NCI-H2227 treated with DMSO at 0.1 percent for 48 hours (cell line): ENCODE results near the gene MYT1.

Experiments
- DNase-seq: peaks from one replicate; lab custom pipeline; 2025; lab: John Stamatoyannopoulos, UW

MYT1 gene

DNA sequence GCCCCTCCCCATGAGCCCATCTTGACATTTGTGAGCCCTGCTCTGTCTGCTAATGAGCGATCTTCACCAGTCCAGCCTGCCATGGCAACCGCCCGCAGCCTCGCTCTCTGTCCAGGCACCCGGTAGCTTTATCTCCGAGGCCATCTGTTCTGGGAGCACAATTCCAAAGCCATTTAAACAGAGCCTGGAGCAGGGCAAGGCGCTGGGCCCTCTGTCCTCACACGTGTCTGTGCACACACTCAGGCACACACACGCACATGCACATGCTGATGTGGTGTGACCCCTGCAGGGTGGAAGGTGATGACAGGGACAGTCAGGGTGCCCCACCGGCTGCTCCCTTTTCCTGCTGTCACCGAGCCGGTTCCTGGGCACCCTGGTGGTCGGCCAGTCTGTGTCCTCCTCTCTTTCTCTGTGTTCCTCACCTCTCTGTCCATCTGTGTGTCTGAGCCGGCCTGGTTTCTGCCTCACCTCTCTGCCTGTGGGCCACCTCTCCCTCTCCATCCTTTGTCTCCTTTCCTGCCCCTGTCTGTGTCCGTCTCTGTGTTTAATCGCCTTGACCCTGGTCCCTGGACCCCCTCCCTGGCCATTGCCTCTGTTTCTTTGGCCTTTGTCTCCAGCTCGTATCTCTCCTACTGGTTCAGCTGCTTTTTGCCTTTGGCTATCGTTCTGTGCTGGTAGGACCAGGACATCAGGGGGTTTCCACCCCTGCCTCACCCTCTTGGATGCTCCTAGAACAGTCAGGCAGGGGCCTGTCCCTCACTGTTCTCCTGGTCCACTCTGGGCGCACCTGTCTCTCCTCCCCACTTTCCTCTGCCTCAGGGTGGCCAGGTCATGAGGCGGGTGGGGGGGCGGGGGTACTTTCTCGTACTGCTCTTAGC is 8.8 kb upstream of the MYT1 start:
- no peak for DNase-seq

DNA sequence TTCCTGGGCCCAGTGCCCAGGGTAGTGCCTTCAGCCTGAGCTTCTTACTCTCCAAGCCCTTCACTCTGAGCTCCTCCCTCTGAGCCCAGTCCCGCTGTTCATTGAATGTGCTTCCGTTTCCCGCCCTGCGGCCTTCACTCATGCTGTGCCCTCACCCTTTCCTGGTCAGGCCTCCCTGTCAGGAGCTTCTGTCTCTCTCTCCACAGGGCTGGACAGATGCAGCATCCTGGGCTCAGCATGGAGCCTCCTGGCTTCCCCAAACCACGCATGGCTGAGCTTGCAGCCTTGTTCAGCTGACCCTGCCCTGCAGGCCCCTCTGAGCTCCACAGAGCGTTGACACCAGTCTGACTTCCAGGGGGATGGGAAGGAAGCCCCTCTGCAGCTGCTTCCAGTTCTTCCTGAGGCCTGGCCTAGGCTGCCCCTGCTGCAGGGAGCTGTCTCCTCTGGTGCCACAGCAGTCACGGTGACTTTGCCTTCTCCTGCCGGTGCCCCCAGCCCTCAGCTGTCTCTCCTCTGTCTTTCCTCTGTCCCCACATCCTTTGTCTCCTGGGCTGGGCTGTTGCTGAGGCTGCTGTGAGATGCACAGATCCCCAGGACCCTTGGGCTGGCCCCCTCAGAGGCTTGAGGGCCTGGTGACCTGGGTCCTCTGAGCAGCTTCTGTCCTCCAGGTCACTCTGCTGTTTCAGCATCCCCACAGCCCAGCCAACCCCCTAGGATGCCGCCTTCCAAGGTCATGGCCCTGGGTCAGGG is 7.9 kb upstream of the MYT1 start:
- peak; percentile 15 for DNase-seq

DNA sequence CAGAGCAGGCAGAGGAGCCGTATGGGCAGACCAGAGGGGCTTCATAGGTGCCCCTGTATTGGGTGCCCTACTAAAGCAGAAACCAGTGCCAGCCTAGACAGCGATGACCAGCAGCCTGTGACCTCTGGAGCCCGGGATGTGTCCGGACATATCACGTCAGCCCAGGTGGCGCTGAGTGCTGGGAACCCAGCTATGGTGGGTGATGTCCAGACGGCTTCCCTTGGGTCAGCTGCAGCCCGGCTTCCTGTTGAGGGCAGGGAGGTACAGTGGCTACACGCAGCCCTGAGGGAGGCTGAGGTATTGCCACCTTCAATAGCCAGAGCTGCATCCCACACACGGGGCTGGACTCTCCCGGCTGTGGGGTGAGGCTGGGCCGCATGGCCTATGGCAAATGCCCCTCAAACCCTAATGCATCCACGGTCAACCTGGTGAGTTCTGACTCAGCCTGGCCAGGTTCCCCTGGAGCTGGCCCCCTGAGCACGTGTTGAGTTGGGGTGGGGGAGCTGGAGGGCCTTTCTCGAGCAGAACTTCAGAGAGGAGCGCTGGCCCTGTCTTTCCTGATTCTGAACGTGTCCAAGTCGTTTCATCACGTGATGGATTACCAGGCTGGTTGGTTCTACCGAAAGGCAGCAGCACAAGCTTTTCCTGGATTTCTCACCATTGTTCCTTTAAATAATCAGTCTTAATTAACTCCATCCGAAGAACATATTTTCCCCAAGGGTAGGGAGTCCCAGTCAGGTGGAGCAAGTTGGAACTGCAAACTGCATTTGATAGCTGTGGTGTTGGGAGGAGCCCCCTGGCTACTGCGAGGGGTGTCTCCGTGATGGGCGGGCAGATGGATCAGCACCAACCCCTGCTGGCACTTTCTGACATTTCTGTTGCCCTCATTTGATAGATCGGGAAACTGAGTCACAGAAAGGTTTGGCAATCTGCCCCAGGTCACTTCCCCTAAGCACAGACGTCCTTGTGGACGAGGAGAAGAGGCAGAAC is 7.1 kb upstream of the MYT1 start:
- no peak for DNase-seq

DNA sequence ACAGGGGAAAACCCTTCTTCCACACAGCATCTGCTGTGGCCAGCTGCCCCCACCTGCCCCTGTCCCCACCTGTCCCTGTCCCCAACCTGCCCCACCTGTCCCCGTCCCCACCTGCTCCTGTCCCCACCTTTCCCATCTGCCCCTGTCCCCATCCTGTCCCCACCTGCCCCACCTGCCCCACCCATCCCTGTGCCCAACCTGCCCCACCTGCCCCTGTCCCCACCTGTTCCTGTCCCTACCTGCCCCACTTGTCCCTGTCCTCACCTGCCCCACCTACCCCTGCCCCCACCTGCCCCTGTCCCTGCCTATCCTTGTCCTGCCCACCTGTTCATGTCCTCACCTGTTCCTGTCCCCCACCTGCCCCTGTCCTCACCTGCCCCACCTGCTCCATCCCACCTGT is 6.4 kb upstream of the MYT1 start:
- no peak for DNase-seq

DNA sequence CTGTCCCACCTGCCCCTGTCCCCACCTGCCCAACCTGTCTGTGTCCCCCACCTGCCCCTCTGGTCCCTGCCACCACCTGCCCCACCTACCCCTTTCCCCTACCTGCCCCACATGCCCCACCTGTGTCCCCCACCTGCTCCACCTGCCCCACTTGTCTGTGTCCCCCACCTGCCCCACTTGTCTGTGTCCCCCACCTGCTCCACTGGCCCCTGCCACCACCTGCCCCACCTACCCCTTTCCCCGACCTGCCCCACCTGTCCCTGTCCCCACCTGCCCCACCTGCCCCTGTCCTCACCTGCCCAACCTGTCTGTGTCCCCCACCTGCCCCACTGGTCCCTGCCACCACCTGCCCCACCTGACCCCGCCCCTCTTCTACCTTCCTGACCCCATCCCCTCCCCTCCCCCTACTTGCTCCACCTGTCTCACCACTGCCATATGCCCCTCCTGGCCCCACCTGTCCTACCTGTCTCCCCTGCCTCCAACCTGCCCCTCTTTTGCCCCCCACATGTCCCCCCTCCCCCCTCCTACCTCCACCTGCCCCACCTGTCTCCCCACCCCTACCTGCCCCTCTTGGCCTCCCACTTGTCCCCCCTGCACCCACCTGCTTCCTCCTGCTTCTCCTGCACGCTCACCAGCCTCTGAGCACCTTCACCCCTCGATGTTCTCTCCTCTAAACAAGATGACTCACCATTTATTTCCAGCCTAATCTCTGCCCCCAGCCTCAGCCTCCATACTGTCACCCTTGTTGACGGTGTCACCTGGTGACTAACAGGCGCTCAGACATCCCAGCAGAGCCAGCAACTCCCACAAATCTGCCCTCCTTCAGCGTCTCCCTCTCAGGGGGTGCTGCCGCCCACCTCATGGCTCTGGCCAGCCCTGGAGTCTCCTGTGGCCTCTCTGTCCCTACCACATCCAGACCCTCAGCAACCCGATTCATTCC is 5.6 kb upstream of the MYT1 start:
- no peak for DNase-seq

DNA sequence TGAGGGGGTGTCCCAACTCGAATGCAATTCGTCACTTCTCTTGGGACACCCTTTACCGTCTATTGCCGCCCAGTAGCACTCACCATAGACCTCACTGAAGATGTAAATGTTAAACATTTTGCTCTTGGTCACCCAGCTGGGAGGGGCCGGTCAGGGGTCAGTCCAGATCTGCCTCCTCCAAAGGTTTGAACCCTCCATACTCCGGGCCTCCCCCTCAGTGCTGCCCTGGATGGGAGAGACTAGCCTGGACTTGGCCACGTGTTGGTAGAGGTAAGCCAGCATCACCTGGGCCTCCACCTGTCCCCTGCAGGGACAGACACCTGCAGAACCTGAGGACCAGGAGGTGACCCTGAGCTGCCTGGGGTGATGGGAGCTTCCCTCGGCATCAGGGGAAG is 5.0 kb upstream of the MYT1 start:
- no peak for DNase-seq

DNA sequence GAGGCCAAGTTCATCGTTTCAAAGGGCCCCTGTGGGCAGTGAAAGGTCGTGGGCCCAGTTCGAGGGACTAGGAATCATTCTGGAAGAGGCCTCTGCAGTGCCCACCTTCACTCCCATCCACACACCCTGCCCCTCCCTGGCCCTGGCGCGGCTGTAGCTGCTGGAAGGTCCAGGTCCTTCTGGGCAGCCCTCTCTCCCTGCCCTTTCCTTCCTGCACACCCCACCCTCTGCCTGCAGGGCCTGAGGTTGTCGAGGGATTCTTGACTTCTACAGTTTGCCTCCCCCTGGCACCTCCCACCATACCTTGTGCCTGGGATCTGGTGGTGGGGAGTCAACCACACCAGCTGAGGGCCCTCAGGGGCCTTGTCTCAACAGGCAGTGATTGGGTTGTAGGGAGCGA is 4.5 kb upstream of the MYT1 start:
- DNase-seq, result no peak

DNA sequence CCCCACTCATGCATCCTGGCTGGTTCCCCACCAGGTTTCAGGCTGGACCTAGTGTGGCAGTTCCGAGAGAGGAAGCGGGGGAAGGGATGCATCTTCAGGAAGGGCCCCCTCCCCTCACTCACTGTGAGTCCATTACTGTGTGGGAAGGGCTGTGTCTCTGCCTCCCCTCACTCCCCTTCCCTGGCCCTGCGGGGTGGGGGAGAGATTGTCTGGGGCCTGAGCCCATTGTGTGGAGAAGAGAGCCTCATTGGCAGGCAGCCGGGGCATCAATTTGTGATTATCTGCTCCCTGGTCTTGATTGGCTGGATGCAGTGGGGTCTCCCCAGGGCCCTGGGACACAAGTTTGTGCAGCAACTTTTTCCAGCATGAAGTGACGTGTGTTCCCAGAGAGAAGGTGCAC is 4.1 kb upstream of the MYT1 start:
- DNase-seq, result no peak

DNA sequence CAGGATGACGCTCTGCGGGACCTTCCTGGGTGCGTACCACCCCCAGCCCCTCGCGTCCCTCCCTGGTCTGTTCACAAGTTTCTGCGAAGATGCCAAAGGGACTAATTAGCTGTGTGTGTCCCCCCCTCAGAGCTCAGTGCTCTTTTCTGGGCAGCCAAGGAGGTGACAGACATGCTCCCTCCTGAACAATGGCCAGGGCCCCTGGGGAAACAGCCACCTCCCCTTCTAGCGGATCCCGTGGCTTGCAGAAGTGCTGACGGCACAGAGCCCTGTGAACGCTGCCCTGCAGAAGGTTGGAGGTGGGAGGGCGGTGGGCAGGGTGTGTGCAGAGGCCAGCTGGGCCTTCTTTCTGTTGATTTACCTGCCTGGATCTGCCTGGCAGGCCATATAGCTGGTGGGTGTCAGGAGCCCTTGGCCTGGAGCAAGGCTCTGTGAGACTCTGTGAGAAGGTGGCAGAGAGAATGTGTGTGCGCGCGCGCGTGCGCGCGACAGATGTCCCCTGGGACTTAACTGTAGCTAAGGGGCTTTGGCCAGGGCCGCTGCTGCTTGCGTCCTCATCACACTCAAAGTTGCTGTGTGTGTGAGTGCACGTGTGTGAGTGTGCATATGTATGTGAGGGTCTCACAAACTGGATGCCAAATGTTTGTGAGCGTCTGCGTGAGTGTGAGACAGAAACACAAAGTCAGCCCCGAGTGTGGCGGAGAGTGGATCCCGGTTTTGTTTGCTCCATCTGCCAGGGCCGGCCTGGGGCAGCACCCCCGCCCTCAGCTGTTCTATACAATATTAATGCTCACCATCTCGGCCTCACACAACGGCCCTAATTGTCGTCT is 3.5 kb upstream of the MYT1 start:
- DNase-seq, result no peak

DNA sequence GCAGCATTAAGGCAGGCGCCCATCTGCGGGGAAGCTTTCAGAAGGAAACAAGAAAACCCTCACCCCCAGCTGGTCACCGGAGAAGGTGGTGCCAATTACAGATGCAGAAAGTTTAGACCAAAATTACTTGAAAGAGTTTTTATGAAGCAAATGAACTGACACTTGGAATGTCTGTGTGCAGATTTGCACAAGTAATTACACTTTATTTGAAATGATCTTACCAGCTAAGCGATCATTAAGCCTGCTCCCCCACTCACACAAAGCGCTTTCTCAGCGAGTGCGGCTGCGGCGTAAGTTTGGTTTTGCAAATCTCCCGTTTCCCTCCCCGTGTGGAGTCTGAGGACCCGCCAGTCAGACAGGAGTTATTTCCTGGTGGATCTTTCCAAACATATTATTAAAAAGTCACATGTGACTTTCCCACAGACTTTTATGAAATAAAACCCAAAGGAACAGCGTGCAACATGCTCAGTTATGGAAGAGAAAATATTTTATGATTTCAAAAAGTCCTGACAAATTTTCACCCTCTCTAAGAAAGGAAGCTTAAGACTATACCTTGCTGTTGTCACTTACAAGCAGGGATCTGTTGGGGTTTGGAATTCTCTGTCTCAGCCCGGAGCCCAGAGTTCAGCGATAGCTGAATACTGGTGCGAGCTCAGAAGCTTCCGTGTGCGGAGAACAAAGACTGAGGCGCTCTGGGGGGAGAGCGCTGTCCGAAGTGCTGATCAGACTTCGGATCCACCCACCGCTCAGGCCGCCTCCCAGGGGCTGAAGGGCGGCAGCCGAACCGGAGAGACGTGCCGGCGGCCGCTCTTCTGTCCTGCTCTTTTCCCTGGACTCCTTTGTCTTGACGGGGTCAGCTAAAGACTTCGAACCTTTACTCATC is 2.7 kb upstream of the MYT1 start:
- DNase-seq, result peak; percentile 69

DNA sequence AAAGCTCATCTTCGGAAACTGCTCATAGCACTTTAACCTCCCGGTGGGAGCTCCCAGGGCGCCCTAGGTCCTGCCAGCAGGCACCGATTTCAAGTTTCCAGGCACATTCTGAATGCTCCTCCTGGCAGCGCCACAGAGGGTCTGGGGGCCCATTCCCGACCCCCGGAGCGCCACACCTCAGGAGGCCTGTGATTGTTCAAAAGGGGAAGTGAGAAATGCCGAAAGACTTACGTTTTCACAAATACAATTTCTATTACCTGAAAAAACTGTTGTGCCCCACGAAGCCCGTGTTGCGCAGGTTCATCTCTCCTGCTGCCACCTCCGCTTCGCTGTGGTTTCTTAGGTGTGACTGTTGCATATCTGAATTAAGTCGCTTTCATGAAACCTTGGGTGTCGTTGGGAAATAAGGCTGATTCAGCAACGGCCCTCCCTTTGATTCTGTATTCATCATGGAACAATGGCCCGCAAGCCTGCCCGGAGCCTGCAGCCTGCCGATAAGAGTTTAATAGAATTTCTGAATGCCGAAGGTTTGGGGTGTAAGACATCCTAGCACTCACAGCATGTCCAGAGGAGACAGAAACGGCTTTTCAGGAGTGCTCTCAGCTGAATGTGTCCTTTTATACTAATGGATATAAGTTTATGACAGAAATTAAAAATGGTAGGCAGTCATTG is 1.9 kb upstream of the MYT1 start:
- no peak for DNase-seq

DNA sequence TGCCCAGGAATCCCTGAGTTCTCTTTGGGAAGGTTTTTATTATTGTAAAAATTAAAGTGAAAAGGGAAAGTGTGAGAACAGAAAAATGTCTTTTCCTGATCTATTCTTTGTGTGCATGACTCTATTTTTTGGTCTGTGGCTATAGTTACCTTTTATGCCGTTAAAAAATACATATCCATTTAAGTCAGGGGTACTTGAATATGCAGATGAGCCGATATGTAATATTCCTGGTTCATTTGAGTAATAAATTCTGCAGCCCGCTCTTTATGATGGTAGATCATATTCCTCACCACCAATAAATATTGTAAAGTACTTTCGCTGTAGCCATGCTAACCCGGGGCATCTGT is 503 bp upstream of the MYT1 start:
- no peak for DNase-seq

DNA sequence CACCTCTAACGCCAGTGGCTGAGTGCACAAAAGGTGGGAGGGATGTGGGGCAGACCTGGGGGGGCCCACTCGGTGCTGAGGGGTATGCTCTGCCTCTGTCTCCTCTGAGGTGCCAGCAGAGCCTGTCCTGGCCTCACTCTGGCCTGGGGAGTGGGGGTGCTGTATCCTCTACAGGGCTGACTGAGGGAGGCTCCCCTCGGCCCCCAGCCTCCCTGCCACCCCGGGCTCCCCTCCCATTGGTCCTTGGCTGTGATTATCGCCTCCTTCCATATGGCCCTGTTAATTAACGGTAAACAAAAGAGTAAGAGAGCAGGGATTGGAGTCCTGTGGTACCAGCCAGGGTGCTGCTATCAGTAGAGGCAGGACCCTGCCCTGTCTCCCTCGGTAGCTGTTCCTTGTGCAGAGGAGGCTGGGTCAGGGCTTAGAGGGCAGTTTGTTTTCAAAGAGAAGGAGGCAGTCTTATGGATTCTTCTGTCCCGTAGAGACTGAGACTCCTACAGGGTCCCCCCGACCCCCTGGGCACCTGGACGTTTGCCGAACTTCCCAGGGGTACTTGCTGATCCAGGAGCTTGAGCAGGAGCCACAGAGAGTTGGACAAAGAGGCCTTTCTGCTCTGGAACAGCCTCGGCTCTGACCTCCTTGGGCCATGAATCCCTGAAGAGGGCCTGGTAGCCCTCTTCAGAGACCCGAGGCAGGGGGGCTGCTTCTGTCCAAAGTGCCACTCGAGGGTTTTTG is 1.8 kb downstream of the MYT1 start:
- no peak for DNase-seq

DNA sequence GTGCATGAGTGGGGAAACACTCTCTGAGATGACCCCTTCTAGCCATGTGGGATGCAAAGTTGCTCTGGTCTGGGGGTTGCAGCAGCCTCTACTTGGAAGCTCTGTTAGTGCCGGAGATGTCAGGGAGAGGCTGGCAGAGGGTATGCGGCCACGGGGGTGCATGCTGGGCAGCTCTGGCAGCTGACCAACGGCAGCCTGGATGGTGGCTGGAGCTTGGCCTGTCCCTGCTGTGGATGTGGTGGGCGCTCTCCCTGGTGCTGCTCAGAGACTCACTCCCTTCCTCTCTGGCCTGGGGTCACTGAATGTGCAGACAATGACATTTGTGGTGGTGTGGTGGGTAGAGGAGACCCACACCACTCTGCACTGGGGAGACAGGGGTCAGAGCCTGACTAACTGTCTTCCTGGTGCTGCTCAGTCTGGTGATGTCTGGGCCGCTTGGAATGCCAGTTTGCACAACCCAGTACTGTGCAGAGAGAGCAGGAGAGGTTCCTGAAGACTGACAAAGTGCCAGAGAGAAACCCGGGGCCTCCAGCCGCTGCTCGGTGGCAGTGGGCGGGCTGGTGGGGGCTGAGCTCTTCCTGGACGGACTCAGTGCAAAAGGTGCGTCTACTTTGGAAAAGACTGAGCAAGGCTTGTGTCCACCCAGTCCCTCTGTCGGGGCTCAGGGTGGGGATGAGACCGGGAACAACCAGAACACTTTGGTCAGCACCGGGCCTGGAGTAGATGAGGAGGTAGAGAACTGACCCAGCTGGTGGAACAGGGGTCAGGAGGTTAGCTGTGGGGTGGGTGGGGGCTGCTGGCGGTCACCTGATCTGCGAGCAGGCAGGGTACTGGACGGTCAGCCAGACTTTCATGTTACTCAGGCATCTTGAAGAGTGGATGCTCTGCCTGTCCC is 2.7 kb downstream of the MYT1 start:
- DNase-seq, result no peak

DNA sequence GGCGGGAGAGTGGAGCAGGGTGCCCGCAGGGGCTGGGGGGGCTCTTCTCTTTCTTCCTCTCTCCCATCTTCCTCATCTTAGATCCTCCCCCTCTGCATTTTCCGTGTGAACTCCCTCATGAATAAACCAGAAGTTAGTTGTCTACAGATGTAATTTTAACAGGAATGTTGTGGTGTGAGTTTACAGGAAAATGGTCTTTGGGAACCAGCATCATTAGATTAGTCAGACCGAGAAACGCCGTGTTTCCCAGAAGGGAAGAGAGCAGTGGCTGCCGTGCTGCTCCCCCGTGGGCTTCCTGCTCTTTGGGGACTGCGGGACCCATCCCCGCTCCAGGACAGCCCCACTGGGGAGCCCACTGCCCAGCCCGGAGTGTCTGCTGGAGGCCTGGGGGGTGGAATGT is 3.4 kb downstream of the MYT1 start:
- DNase-seq, result no peak

DNA sequence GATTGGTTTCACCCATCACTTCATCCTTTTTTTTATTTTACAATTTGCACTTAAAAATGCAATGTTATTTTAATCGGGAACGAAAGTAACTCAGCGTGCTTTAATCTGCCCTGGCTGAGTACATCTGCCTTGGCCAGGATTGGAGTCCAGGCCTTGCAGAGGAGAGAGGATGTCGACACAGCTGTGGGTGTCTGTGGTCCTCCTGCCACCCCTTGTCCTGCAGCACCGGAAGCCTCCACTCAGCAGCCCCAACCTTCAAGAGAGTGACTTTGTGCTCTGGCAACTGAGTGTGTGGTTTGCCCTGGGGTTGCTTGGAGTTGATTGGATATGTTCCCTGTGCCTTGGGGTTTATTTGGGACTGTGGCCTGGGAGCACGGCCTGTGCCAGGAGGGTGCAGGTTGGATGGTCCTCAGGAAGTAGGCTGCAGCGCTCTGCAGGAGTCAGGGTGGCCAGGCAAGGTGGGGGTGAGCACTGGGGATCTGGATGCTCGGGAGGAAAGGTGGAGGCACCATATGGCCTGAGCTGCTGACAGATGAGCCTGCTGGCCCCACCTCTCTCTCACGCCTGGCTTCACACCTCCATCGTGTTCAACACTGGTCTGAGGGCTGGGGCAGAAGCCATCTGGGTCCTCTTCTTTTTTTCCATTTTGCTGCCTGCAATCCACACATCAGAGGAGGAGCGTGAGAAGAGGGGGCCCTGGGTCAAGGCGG is 4.3 kb downstream of the MYT1 start:
- no peak for DNase-seq
